DMS153 (cell line): Measurements from ENCODE around the gene ELFN2.

ENCODE experiments used
- DNase-seq: peaks from one replicate; lab custom pipeline; 2025; lab: John Stamatoyannopoulos, UW

The ELFN2 gene

GRCh38 chr22:37427711-37428635 lies 694 bp upstream of the ELFN2 start:
- DNase-seq: no peak

GRCh38 chr22:37426706-37427134 lies 559 bp downstream of the ELFN2 start:
- no peak for DNase-seq

GRCh38 chr22:37425800-37426705 lies 1.2 kb downstream of the ELFN2 start:
- no peak for DNase-seq

GRCh38 chr22:37425369-37425768 lies 1.9 kb downstream of the ELFN2 start:
- DNase-seq: no peak

GRCh38 chr22:37423283-37423682 lies 4.0 kb downstream of the ELFN2 start:
- no peak for DNase-seq

GRCh38 chr22:37421468-37421877 lies 5.8 kb downstream of the ELFN2 start:
- DNase-seq: no peak

GRCh38 chr22:37420686-37421467 lies 6.4 kb downstream of the ELFN2 start:
- DNase-seq: no peak

- DNase-seq: no peak
Measured at GRCh38 chr22:37419969-37420685, 7.2 kb downstream of the ELFN2 start.

- no peak for DNase-seq
Measured at GRCh38 chr22:37419370-37419968, 7.8 kb downstream of the ELFN2 start.

- DNase-seq: peak; percentile 34
Measured at GRCh38 chr22:37418627-37419369, 8.5 kb downstream of the ELFN2 start.

GRCh38 chr22:37417677-37418348 lies 9.5 kb downstream of the ELFN2 start:
- no peak for DNase-seq

GRCh38 chr22:37417264-37417663 lies 10.0 kb downstream of the ELFN2 start:
- DNase-seq: no peak

GRCh38 chr22:37416827-37417226 lies 10.5 kb downstream of the ELFN2 start:
- no peak for DNase-seq

- DNase-seq: no peak
Measured at GRCh38 chr22:37416389-37416788, 10.9 kb downstream of the ELFN2 start.

- no peak for DNase-seq
Measured at GRCh38 chr22:37415210-37415609, 12.1 kb downstream of the ELFN2 start.

GRCh38 chr22:37414288-37414687 lies 13.0 kb downstream of the ELFN2 start:
- no peak for DNase-seq

- no peak for DNase-seq
Measured at GRCh38 chr22:37413546-37413945, 13.7 kb downstream of the ELFN2 start.

- DNase-seq: no peak
Measured at GRCh38 chr22:37412495-37413250, 14.6 kb downstream of the ELFN2 start.

GRCh38 chr22:37411655-37412054 lies 15.6 kb downstream of the ELFN2 start:
- DNase-seq: no peak
